ENCODE results near the gene USP3.

USP3 gene

GRCh38 chr15:63473999-63474809 is 30.2 kb upstream of the USP3 start:
- Histone ChIP-seq H3K18ac (ENCODE audit: low read length) (no peak overlapping the region), H3K4ac (ENCODE audit: low read depth, low read length) (no peak overlapping the region), H3K36me3 (ENCODE audit: control insufficient read depth, insufficient read depth, low read length) (no peaks in the 10 kb centered on the region), H3K4me1 (ENCODE audit: control insufficient read depth, low read depth, low read length) (no peaks in the 10 kb centered on the region), H3K27me3 (ENCODE audit: insufficient read depth, low read length, poor library complexity) (no peaks in the 10 kb centered on the region), H3K4me3 (ENCODE audit: low read length) (no peak overlapping the region), H4K5ac (ENCODE audit: low read length) (no peak overlapping the region), H4K8ac (ENCODE audit: low read depth, low read length) (no peak overlapping the region), H3K4me2 (ENCODE audit: low read length) (no peak overlapping the region), H3K23ac (ENCODE audit: low read length) (no peak overlapping the region), H3K79me1 (ENCODE audit: low read length) (no peaks in the 10 kb centered on the region), H3K56ac (ENCODE audit: low read length) (no peak overlapping the region), H3K9ac (ENCODE audit: low read length) (no peak overlapping the region), H2BK15ac (replicated peaks; ENCODE audit: low read depth) (no peak overlapping the region), H2AK5ac (ENCODE audit: low read length) (no peak overlapping the region), H3K79me2 (ENCODE audit: control insufficient read depth, insufficient read depth, low read length) (no peaks in the 10 kb centered on the region), H2BK5ac (ENCODE audit: low read length) (no peak overlapping the region), H3K27ac (ENCODE audit: low read depth, low read length) (no peak overlapping the region), H2BK120ac (ENCODE audit: low read depth, low read length) (no peak overlapping the region)
- no CpG with 5 or more reads among the region's 4 CpGs for WGBS (ENCODE audit: extremely low coverage, insufficient coverage, low lambda C conversion rate)
- peak; percentile 78 for DNase-seq

GRCh38 chr15:63474810-63475316 is 29.5 kb upstream of the USP3 start:
- Histone ChIP-seq H2BK5ac (ENCODE audit: low read length) (no peak overlapping the region), H2BK120ac (ENCODE audit: low read depth, low read length) (no peak overlapping the region), H2AK5ac (ENCODE audit: low read length) (no peak overlapping the region), H3K18ac (ENCODE audit: low read length) (no peak overlapping the region), H3K36me3 (ENCODE audit: control insufficient read depth, insufficient read depth, low read length) (no peaks in the 10 kb centered on the region), H3K4me1 (ENCODE audit: control insufficient read depth, low read depth, low read length) (no peaks in the 10 kb centered on the region), H3K27ac (ENCODE audit: low read depth, low read length) (no peak overlapping the region), H2BK15ac (replicated peaks; ENCODE audit: low read depth) (no peak overlapping the region), H3K23ac (ENCODE audit: low read length) (no peak overlapping the region), H3K9ac (ENCODE audit: low read length) (no peak overlapping the region), H3K79me1 (ENCODE audit: low read length) (no peaks in the 10 kb centered on the region), H3K4me2 (ENCODE audit: low read length) (no peak overlapping the region), H4K5ac (ENCODE audit: low read length) (no peak overlapping the region), H4K8ac (ENCODE audit: low read depth, low read length) (no peak overlapping the region), H3K79me2 (ENCODE audit: control insufficient read depth, insufficient read depth, low read length) (no peaks in the 10 kb centered on the region), H3K4ac (ENCODE audit: low read depth, low read length) (no peak overlapping the region), H3K4me3 (ENCODE audit: low read length) (no peak overlapping the region), H3K27me3 (ENCODE audit: insufficient read depth, low read length, poor library complexity) (no peaks in the 10 kb centered on the region), H3K56ac (ENCODE audit: low read length) (peak overlapping the region; percentile 15)
- no peak for DNase-seq
- WGBS (ENCODE audit: extremely low coverage, insufficient coverage, low lambda C conversion rate), result no CpG with 5 or more reads among the region's 9 CpGs

GRCh38 chr15:63475707-63476106 is 28.7 kb upstream of the USP3 start:
- H2AK5ac ChIP-seq (ENCODE audit: low read length), result no peak overlapping the region
- no peaks in the 10 kb centered on the region for H3K79me1 ChIP-seq (ENCODE audit: low read length)
- no peak overlapping the region for H3K4me3 ChIP-seq (ENCODE audit: low read length)
- peak overlapping the region; percentile 16 for H3K23ac ChIP-seq (ENCODE audit: low read length)
- H3K27me3 ChIP-seq (ENCODE audit: insufficient read depth, low read length, poor library complexity), result no peaks in the 10 kb centered on the region
- no peak overlapping the region for H3K27ac ChIP-seq (ENCODE audit: low read depth, low read length)
- no peaks in the 10 kb centered on the region for H3K79me2 ChIP-seq (ENCODE audit: control insufficient read depth, insufficient read depth, low read length)
- no peak overlapping the region for H3K9ac ChIP-seq (ENCODE audit: low read length)
- no peak overlapping the region for H3K4ac ChIP-seq (ENCODE audit: low read depth, low read length)
- no peak overlapping the region for H4K8ac ChIP-seq (ENCODE audit: low read depth, low read length)
- no peak overlapping the region for H2BK5ac ChIP-seq (ENCODE audit: low read length)
- no peak overlapping the region for H2BK120ac ChIP-seq (ENCODE audit: low read depth, low read length)
- H3K56ac ChIP-seq (ENCODE audit: low read length), result no peak overlapping the region
- H3K18ac ChIP-seq (ENCODE audit: low read length), result no peak overlapping the region
- H3K4me1 ChIP-seq (ENCODE audit: control insufficient read depth, low read depth, low read length), result no peaks in the 10 kb centered on the region
- no CpG with 5 or more reads among the region's 9 CpGs for WGBS (ENCODE audit: extremely low coverage, insufficient coverage, low lambda C conversion rate)
- no peaks in the 10 kb centered on the region for H3K36me3 ChIP-seq (ENCODE audit: control insufficient read depth, insufficient read depth, low read length)
- H4K5ac ChIP-seq (ENCODE audit: low read length), result no peak overlapping the region
- H2BK15ac ChIP-seq (replicated peaks; ENCODE audit: low read depth), result no peak overlapping the region
- no peak for DNase-seq
- H3K4me2 ChIP-seq (ENCODE audit: low read length), result no peak overlapping the region

GRCh38 chr15:63476229-63476632 is 28.2 kb upstream of the USP3 start:
- H3K36me3 ChIP-seq (ENCODE audit: control insufficient read depth, insufficient read depth, low read length), result no peaks in the 10 kb centered on the region
- H3K4me1 ChIP-seq (ENCODE audit: control insufficient read depth, low read depth, low read length), result peaks cover under 1% of the 10 kb centered on the region
- no peak overlapping the region for H2AK5ac ChIP-seq (ENCODE audit: low read length)
- no peak overlapping the region for H3K4me2 ChIP-seq (ENCODE audit: low read length)
- peak; percentile 83 for DNase-seq
- WGBS (ENCODE audit: extremely low coverage, insufficient coverage, low lambda C conversion rate), result no CpG with 5 or more reads among the region's 2 CpGs
- H3K4ac ChIP-seq (ENCODE audit: low read depth, low read length), result no peak overlapping the region
- H3K27me3 ChIP-seq (ENCODE audit: insufficient read depth, low read length, poor library complexity), result no peaks in the 10 kb centered on the region
- H4K8ac ChIP-seq (ENCODE audit: low read depth, low read length), result no peak overlapping the region
- no peak overlapping the region for H2BK5ac ChIP-seq (ENCODE audit: low read length)
- no peak overlapping the region for H2BK120ac ChIP-seq (ENCODE audit: low read depth, low read length)
- H3K79me1 ChIP-seq (ENCODE audit: low read length), result no peaks in the 10 kb centered on the region
- H3K4me3 ChIP-seq (ENCODE audit: low read length), result no peak overlapping the region
- no peaks in the 10 kb centered on the region for H3K79me2 ChIP-seq (ENCODE audit: control insufficient read depth, insufficient read depth, low read length)
- H2BK15ac ChIP-seq (replicated peaks; ENCODE audit: low read depth), result no peak overlapping the region
- H3K27ac ChIP-seq (ENCODE audit: low read depth, low read length), result no peak overlapping the region
- H3K9ac ChIP-seq (ENCODE audit: low read length), result no peak overlapping the region
- H3K56ac ChIP-seq (ENCODE audit: low read length), result no peak overlapping the region
- H3K23ac ChIP-seq (ENCODE audit: low read length), result no peak overlapping the region
- H4K5ac ChIP-seq (ENCODE audit: low read length), result no peak overlapping the region
- no peak overlapping the region for H3K18ac ChIP-seq (ENCODE audit: low read length)

- Histone ChIP-seq H3K27ac (ENCODE audit: low read depth, low read length) (no peak overlapping the region), H2BK15ac (replicated peaks; ENCODE audit: low read depth) (no peak overlapping the region), H3K4me3 (ENCODE audit: low read length) (no peak overlapping the region), H3K4me2 (ENCODE audit: low read length) (no peak overlapping the region), H2AK5ac (ENCODE audit: low read length) (no peak overlapping the region), H3K23ac (ENCODE audit: low read length) (no peak overlapping the region), H3K79me1 (ENCODE audit: low read length) (no peaks in the 10 kb centered on the region), H3K9ac (ENCODE audit: low read length) (no peak overlapping the region), H4K5ac (ENCODE audit: low read length) (no peak overlapping the region), H4K8ac (ENCODE audit: low read depth, low read length) (no peak overlapping the region), H3K36me3 (ENCODE audit: control insufficient read depth, insufficient read depth, low read length) (no peaks in the 10 kb centered on the region), H3K4me1 (ENCODE audit: control insufficient read depth, low read depth, low read length) (peaks cover 3% of the 10 kb centered on the region), H2BK5ac (ENCODE audit: low read length) (no peak overlapping the region), H3K79me2 (ENCODE audit: control insufficient read depth, insufficient read depth, low read length) (no peaks in the 10 kb centered on the region), H3K4ac (ENCODE audit: low read depth, low read length) (no peak overlapping the region), H3K27me3 (ENCODE audit: insufficient read depth, low read length, poor library complexity) (no peaks in the 10 kb centered on the region), H3K18ac (ENCODE audit: low read length) (no peak overlapping the region), H3K56ac (ENCODE audit: low read length) (no peak overlapping the region), H2BK120ac (ENCODE audit: low read depth, low read length) (no peak overlapping the region)
- DNase-seq, result no peak
- no CpG with 5 or more reads among the region's 6 CpGs for whole genome bisulfite sequencing (ENCODE audit: extremely low coverage, insufficient coverage, low lambda C conversion rate)
Observed at GRCh38 chr15:63478243-63478642, 26.1 kb upstream of the USP3 start.

- Histone ChIP-seq H2BK15ac (replicated peaks; ENCODE audit: low read depth) (no peak overlapping the region), H3K56ac (ENCODE audit: low read length) (no peak overlapping the region), H3K79me1 (ENCODE audit: low read length) (no peaks in the 10 kb centered on the region), H4K8ac (ENCODE audit: low read depth, low read length) (no peak overlapping the region), H2BK5ac (ENCODE audit: low read length) (no peak overlapping the region), H3K9ac (ENCODE audit: low read length) (no peak overlapping the region), H3K4me1 (ENCODE audit: control insufficient read depth, low read depth, low read length) (peaks cover 3% of the 10 kb centered on the region), H3K23ac (ENCODE audit: low read length) (no peak overlapping the region), H2AK5ac (ENCODE audit: low read length) (no peak overlapping the region), H3K18ac (ENCODE audit: low read length) (no peak overlapping the region), H4K5ac (ENCODE audit: low read length) (no peak overlapping the region), H3K4ac (ENCODE audit: low read depth, low read length) (no peak overlapping the region), H3K79me2 (ENCODE audit: control insufficient read depth, insufficient read depth, low read length) (no peaks in the 10 kb centered on the region), H3K27me3 (ENCODE audit: insufficient read depth, low read length, poor library complexity) (no peaks in the 10 kb centered on the region), H3K4me3 (ENCODE audit: low read length) (no peak overlapping the region), H3K27ac (ENCODE audit: low read depth, low read length) (no peak overlapping the region), H3K36me3 (ENCODE audit: control insufficient read depth, insufficient read depth, low read length) (no peaks in the 10 kb centered on the region), H2BK120ac (ENCODE audit: low read depth, low read length) (no peak overlapping the region), H3K4me2 (ENCODE audit: low read length) (no peak overlapping the region)
- WGBS (ENCODE audit: extremely low coverage, insufficient coverage, low lambda C conversion rate), result no CpG with 5 or more reads among the region's 2 CpGs
- DNase-seq, result no peak
Observed at GRCh38 chr15:63480441-63480821, 24.0 kb upstream of the USP3 start.
